Fibroblast of lung (primary cell): ENCODE measurements around the gene PPL. TPM values are rescaled to one million over a fixed set of nuclear protein-coding genes. Genes with fewer than 3 reads are reported as not detected.
"Not testable (repeated sequence)": the region's sequence is repeated elsewhere in the genome, so short reads cannot be mapped to it uniquely, and the experiment has no call there.

Source experiments
- DNase-seq, 2 donors: peaks; one replicate each; pipeline versions ENCODE4 v3.0.0 to v3.0.0-alpha.2; 2010; ENCODE audit warnings: low read depth in 2 of 2
- H2AFZ ChIP-seq: 2 replicates; pipeline ENCODE4 v1.5.1; 2012; ENCODE audit warnings: low read length, control low read depth, inconsistent platforms
- H3K27ac ChIP-seq: 2 replicates; pipeline ENCODE4 v1.5.1; 2011; ENCODE audit warnings: low read length, control low read depth; ENCODE audit not compliant: insufficient read depth
- H3K27me3 ChIP-seq: 2 replicates; pipeline ENCODE4 v1.5.1; 2011; ENCODE audit warnings: mild to moderate bottlenecking, low read length; ENCODE audit not compliant: control insufficient read depth, insufficient read depth
- H3K36me3 ChIP-seq: 2 replicates; pipeline ENCODE4 v1.5.1; 2011; ENCODE audit warnings: low read length; ENCODE audit not compliant: control insufficient read depth, insufficient read depth
- H3K4me1 ChIP-seq: 2 replicates; pipeline ENCODE4 v1.5.1; 2011; ENCODE audit warnings: low read length; ENCODE audit not compliant: control insufficient read depth, insufficient read depth; ENCODE audit errors: extremely low read depth
- H3K4me2 ChIP-seq: 2 replicates; pipeline ENCODE4 v1.5.1; 2011; ENCODE audit warnings: low read length, control low read depth; ENCODE audit not compliant: insufficient read depth; ENCODE audit errors: extremely low read depth
- H3K4me3 ChIP-seq, 4 experiments: fragments of 200-600 bp in 1 of 4; sonication (generic) in 1 of 4; replicated peaks in 1 of 4; 2 replicates each; pipeline ENCODE4 v1.5.1; 2011 to 2016; ENCODE audit warnings: low read length in 4 of 4, low read depth in 3 of 4, mild to moderate bottlenecking in 3 of 4, control low read depth in 2 of 4, inconsistent platforms in 1 of 4, mixed read lengths in 1 of 4; ENCODE audit not compliant: insufficient read depth in 1 of 4; ENCODE audit errors: control extremely low read depth in 1 of 4
- H3K79me2 ChIP-seq: 2 replicates; pipeline ENCODE4 v1.5.1; 2012; ENCODE audit warnings: mild to moderate bottlenecking, low read length, inconsistent platforms; ENCODE audit not compliant: control insufficient read depth, insufficient read depth
- H3K9ac ChIP-seq: 2 replicates; pipeline ENCODE4 v1.5.1; 2011; ENCODE audit warnings: mild to moderate bottlenecking, low read length, control low read depth; ENCODE audit not compliant: insufficient read depth
- H3K9me3 ChIP-seq: 2 replicates; pipeline ENCODE4 v1.5.1; 2012; ENCODE audit warnings: low read depth, low read length; ENCODE audit not compliant: control insufficient read depth, insufficient read depth
- H4K20me1 ChIP-seq: 2 replicates; pipeline ENCODE4 v1.5.1; 2011; ENCODE audit warnings: low read length; ENCODE audit not compliant: control insufficient read depth, insufficient read depth; ENCODE audit errors: extremely low read depth
- EZH2 ChIP-seq: IDR thresholded peaks from 2 replicates; pipeline ENCODE4 v1.5.1; 2012; ENCODE audit warnings: low read length, control low read depth, mild to moderate bottlenecking; ENCODE audit errors: missing control alignments
- polyA plus RNA-seq, 2 donors: library from polyadenylated mRNA; depleted of rRNA in 1 of 2; stranded (reverse) in 1 of 2; unstranded in 1 of 2; fragments of >200 nt; gene quantifications; 2 replicates each; pipeline ENCODE4 v1.2.1, GENCODE V29; 2011 to 2012; ENCODE audit warnings: missing spikeins in 1 of 2
- total RNA-seq: library from RNA; depleted of rRNA; stranded (reverse); fragments of >200 nt; gene quantifications from 2 replicates; pipeline ENCODE4 v1.2.1, GENCODE V29; 2014
- TF ChIP-seq, protein P1 (sequence below), 2 donors: IDR thresholded peaks in 1 of 2; conservative IDR thresholded peaks in 1 of 2; 1 replicate in 1 of 2; 2 replicates in 1 of 2; pipeline ENCODE4 v1.5.1; 2011 to 2012; ENCODE audit warnings: low read length in 2 of 2, control low read depth in 1 of 2, inconsistent platforms in 1 of 2, low read depth in 1 of 2, mild to moderate bottlenecking in 1 of 2

The PPL gene
- total and polyA plus RNA-seq, 2 donors (not counting 1 experiment from before 2014, with no cell fraction given): 5.0 to 50.5 TPM

DNA sequence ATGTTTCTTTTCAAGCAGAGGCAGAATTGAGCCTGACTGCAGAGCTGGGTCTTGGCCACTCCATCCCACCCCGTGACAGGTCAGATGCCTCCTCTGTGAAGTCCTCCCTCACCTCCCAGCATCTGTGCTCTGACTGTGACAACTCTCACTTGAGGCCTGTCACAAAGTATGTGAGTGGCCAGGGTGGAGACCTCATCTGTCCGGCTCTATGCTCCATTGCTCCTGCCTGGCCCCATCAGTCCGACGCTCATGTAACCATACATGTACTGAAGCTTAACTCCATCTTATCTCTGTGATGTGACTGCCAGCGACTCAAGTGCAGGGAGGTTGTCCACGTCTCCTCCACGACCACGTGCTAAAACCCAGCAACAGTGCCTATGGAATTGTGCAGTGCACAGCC lies 3.5 kb downstream of the PPL start:
- Histone ChIP-seq H4K20me1 (no peaks in the 10 kb centered on the region), H3K79me2 (no peaks in the 10 kb centered on the region), H3K27ac (no peak overlapping the region), H3K9me3 (no peaks in the 10 kb centered on the region), H3K36me3 (no peaks in the 10 kb centered on the region), H2AFZ (no peak overlapping the region), H3K9ac (no peak overlapping the region), H3K4me1 (peaks cover 6% of the 10 kb centered on the region), H3K27me3 (peaks cover 17% of the 10 kb centered on the region), H3K4me3 (no peak overlapping the region), H3K4me2 (no peak overlapping the region)
- DNase-seq: no peak
- no peak for TF ChIP-seq EZH2
- TF ChIP-seq, protein P1, sequence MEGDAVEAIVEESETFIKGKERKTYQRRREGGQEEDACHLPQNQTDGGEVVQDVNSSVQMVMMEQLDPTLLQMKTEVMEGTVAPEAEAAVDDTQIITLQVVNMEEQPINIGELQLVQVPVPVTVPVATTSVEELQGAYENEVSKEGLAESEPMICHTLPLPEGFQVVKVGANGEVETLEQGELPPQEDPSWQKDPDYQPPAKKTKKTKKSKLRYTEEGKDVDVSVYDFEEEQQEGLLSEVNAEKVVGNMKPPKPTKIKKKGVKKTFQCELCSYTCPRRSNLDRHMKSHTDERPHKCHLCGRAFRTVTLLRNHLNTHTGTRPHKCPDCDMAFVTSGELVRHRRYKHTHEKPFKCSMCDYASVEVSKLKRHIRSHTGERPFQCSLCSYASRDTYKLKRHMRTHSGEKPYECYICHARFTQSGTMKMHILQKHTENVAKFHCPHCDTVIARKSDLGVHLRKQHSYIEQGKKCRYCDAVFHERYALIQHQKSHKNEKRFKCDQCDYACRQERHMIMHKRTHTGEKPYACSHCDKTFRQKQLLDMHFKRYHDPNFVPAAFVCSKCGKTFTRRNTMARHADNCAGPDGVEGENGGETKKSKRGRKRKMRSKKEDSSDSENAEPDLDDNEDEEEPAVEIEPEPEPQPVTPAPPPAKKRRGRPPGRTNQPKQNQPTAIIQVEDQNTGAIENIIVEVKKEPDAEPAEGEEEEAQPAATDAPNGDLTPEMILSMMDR (conservative IDR thresholded peaks at IDR 0.05 in 1 of 2, IDR thresholded peaks at IDR 0.05 in 1 of 2; ENCODE audit: low read depth in 1 of 2, low read length in 2 of 2): no peak

DNA sequence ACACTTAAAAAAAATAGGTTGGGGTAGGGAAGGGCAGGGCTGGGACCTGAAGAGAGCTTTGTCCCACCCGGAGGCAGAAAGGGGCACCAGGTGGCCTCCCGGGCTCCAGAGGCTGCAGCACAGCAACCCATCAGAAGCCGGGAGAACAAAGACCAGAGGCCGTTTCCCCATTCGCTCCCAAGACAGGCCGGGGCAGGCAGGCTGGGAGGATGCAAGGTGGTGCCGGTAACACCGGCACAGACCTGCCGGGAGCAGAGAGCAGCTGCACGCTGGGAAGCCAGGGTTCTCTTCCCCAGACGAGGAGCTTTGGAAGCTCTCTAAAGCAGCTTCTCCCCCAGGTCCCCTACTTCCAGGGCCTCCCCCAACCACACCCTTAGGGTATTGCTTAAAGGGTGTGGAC lies 5.6 kb downstream of the PPL start:
- H3K79me2 ChIP-seq: no peaks in the 10 kb centered on the region
- H3K27ac ChIP-seq: no peak overlapping the region
- DNase-seq: no peak
- peaks cover 6% of the 10 kb centered on the region for H3K4me1 ChIP-seq
- no peak overlapping the region for H3K4me3 ChIP-seq
- no peak overlapping the region for H2AFZ ChIP-seq
- no peaks in the 10 kb centered on the region for H4K20me1 ChIP-seq
- no peaks in the 10 kb centered on the region for H3K9me3 ChIP-seq
- H3K9ac ChIP-seq: no peak overlapping the region
- TF ChIP-seq, protein P1 (conservative IDR thresholded peaks at IDR 0.05 in 1 of 2, IDR thresholded peaks at IDR 0.05 in 1 of 2; ENCODE audit: low read depth in 1 of 2, low read length in 2 of 2): no peak
- TF ChIP-seq EZH2: no peak
- no peak overlapping the region for H3K4me2 ChIP-seq
- H3K36me3 ChIP-seq: no peaks in the 10 kb centered on the region
- peaks cover 7% of the 10 kb centered on the region for H3K27me3 ChIP-seq

DNA sequence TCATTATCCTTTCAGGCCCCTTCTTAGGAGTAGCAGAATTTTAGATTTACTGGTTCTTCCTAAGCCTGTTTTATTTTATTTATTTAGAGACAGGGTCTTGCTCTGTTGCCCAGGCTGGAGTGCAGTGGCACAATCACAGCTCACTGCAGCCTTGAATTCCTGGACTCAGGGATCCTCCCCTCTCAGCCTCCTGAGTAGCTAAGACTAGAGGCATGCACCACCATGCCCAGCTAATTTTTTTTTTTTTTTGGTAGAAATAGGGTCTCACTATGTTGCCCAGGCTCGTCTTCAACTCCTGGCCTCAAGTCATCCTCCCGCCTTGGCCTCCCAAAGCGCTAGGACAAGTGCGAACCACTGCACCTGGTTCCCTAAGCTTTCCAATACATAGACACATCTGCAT lies 7.3 kb downstream of the PPL start:
- not testable (repeated sequence) for H3K27ac ChIP-seq, H3K9ac ChIP-seq, DNase-seq, H3K36me3 ChIP-seq, H2AFZ ChIP-seq, H3K27me3 ChIP-seq, H3K9me3 ChIP-seq, H3K4me1 ChIP-seq, H3K79me2 ChIP-seq, H4K20me1 ChIP-seq, H3K4me2 ChIP-seq, H3K4me3 ChIP-seq

DNA sequence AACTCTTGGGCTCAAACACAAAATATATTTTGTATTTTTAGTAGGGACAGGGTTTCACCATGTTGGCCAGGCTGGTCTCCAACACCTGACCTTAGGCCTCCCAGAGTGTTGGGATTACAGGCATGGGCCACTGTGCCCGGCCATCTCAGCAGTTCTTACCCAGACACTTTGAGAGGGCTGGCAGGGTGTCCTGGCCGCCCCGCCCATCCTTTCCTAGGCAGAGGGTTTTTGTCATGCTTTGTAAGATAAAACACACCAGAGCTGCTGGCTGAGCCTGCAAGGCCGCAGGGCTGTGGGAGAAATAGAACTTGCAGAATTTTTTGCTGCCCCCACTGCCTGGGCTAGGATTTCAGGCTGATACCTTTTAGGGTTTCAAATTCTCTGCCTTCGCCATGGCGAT lies 8.7 kb downstream of the PPL start:
- Histone ChIP-seq H3K36me3 (no peaks in the 10 kb centered on the region), H3K9me3 (no peaks in the 10 kb centered on the region), H4K20me1 (no peaks in the 10 kb centered on the region), H3K9ac (no peak overlapping the region), H3K27ac (no peak overlapping the region), H3K79me2 (no peaks in the 10 kb centered on the region), H2AFZ (no peak overlapping the region), H3K27me3 (peaks cover 2% of the 10 kb centered on the region), H3K4me2 (no peak overlapping the region), H3K4me1 (no peaks in the 10 kb centered on the region), H3K4me3 (no peak overlapping the region)
- TF ChIP-seq EZH2: no peak
- TF ChIP-seq, protein P1 (conservative IDR thresholded peaks at IDR 0.05 in 1 of 2, IDR thresholded peaks at IDR 0.05 in 1 of 2; ENCODE audit: low read depth in 1 of 2, low read length in 2 of 2): no peak
- no peak for DNase-seq
